GM23338 (cell line): ENCODE results near the gene SCGB2B2. TPM values are rescaled to one million over a fixed set of nuclear protein-coding genes. Genes with fewer than 3 reads are reported as not detected.

Source experiments
- ATAC-seq: fragments of 200-7000 bp; cut with Tn5 transposase; 3 replicates; pipeline ENCODE4 v1.9.1; 2020
- DNase-seq: peaks from one replicate; pipeline ENCODE4 v3.0.0-alpha.2; 2015; ENCODE audit warnings: low spot score
- H2AFZ ChIP-seq: fragments of 200-600 bp; sonication (generic); 2 replicates; pipeline ENCODE4 v1.8.0; 2016; ENCODE audit warnings: antibody characterized with exemption, mild to moderate bottlenecking, moderate library complexity
- H3F3A ChIP-seq: fragments of 200-600 bp; sonication (generic); replicated peaks from 2 replicates; pipeline ENCODE4 v1.8.0; 2017; ENCODE audit warnings: antibody characterized with exemption, mixed run types, low read depth
- H3K27ac ChIP-seq: fragments of 200-600 bp; sonication (generic); 2 replicates; pipeline ENCODE4 v1.6.1; 2016; ENCODE audit warnings: low read depth
- H3K27me3 ChIP-seq: fragments of 200-600 bp; sonication (generic); 2 replicates; pipeline ENCODE4 v1.8.0; 2016; ENCODE audit warnings: mild to moderate bottlenecking, mixed run types, moderate library complexity; ENCODE audit not compliant: insufficient read depth
- H3K36me3 ChIP-seq: fragments of 200-600 bp; sonication (generic); 2 replicates; pipeline ENCODE4 v1.8.0; 2016; ENCODE audit warnings: mild to moderate bottlenecking; ENCODE audit not compliant: insufficient read depth
- H3K4me1 ChIP-seq: fragments of 200-600 bp; sonication (generic); 2 replicates; pipeline ENCODE4 v1.8.0; 2016; ENCODE audit warnings: mild to moderate bottlenecking, moderate library complexity; ENCODE audit not compliant: insufficient read depth
- H3K4me2 ChIP-seq: fragments of 200-600 bp; sonication (generic); 2 replicates; pipeline ENCODE4 v1.7.1; 2017; ENCODE audit warnings: mixed run types
- H3K4me3 ChIP-seq: fragments of 200-600 bp; sonication (generic); 2 replicates; pipeline ENCODE4 v1.6.1; 2016; ENCODE audit warnings: mixed run types
- H3K79me2 ChIP-seq: fragments of 200-600 bp; sonication (generic); replicated peaks from 2 replicates; pipeline ENCODE4 v1.8.0; 2017; ENCODE audit warnings: mild to moderate bottlenecking; ENCODE audit not compliant: insufficient read depth
- H3K9me2 ChIP-seq: fragments of 200-600 bp; sonication (generic); 2 replicates; pipeline ENCODE4 v1.8.0; 2017; ENCODE audit not compliant: insufficient read depth
- H4K20me1 ChIP-seq: fragments of 200-600 bp; sonication (generic); replicated peaks from 2 replicates; pipeline ENCODE4 v1.8.0; 2017; ENCODE audit warnings: mild to moderate bottlenecking; ENCODE audit not compliant: insufficient read depth
- H3K27ac Mint-ChIP-seq: 2 replicates; pipeline ENCODE4 v1.8.0; 2020; ENCODE audit warnings: inconsistent platforms, mild to moderate bottlenecking, moderate library complexity, mixed read lengths
- H3K27me3 Mint-ChIP-seq: 3 replicates; pipeline ENCODE4 v1.8.0; 2022; ENCODE audit warnings: low read depth, mild to moderate bottlenecking, moderate library complexity, mixed read lengths, inconsistent platforms; ENCODE audit not compliant: insufficient read depth, poor library complexity
- H3K36me3 Mint-ChIP-seq: 3 replicates; pipeline ENCODE4 v1.8.0; 2021; ENCODE audit warnings: low read depth, mild to moderate bottlenecking, inconsistent platforms, moderate library complexity, mixed read lengths
- H3K4me1 Mint-ChIP-seq: 3 replicates; pipeline ENCODE4 v1.8.0; 2020; ENCODE audit warnings: mild to moderate bottlenecking, inconsistent platforms, mixed read lengths
- H3K4me3 Mint-ChIP-seq: 3 replicates; pipeline ENCODE4 v1.8.0; 2021; ENCODE audit warnings: moderate library complexity, mild to moderate bottlenecking, inconsistent platforms, mixed read lengths
- H3K9me3 Mint-ChIP-seq: 3 replicates; pipeline ENCODE4 v1.8.0; 2020; ENCODE audit warnings: moderate library complexity, mild to moderate bottlenecking, inconsistent platforms, mixed read lengths
- EZH2 ChIP-seq: fragments of 200-600 bp; sonication (generic); IDR thresholded peaks from one replicate; pipeline ENCODE4 v1.8.0; 2017; ENCODE audit warnings: antibody characterized with exemption, mild to moderate bottlenecking, low read depth; ENCODE audit not compliant: unreplicated experiment
- JUNB ChIP-seq: IDR thresholded peaks from one replicate; pipeline ENCODE4 v1.6.1; 2016; ENCODE audit warnings: antibody characterized with exemption; ENCODE audit not compliant: unreplicated experiment
- NANOG ChIP-seq: IDR thresholded peaks from 2 replicates; pipeline ENCODE4 v1.6.1; 2016; ENCODE audit warnings: antibody characterized with exemption, borderline replicate concordance
- POLR2AphosphoS5 ChIP-seq: IDR thresholded peaks from 2 replicates; pipeline ENCODE4 v1.6.1; 2016; ENCODE audit warnings: antibody characterized with exemption, low read depth
- REST ChIP-seq: IDR thresholded peaks from one replicate; pipeline ENCODE4 v1.6.1; 2018; ENCODE audit warnings: antibody characterized with exemption; ENCODE audit not compliant: unreplicated experiment
- STAT1 ChIP-seq: IDR thresholded peaks from one replicate; pipeline ENCODE4 v1.6.1; 2016; ENCODE audit warnings: antibody characterized with exemption; ENCODE audit not compliant: unreplicated experiment
- ZNF114 ChIP-seq: fragments of 250-450 bp; sonication (Bioruptor Pico); IDR thresholded peaks from 2 replicates; pipeline ENCODE4 v1.5.0; 2020; ENCODE audit warnings: mild to moderate bottlenecking, moderate library complexity
- ZNF331 ChIP-seq: fragments of 250-450 bp; sonication (Bioruptor Pico); IDR thresholded peaks from 2 replicates; pipeline ENCODE4 v1.5.0; 2020; ENCODE audit warnings: low read depth, mild to moderate bottlenecking, moderate library complexity
- polyA plus RNA-seq: library from polyadenylated mRNA; unstranded; fragments of >200 nt; fragmentation: Nextera tagmentation; extraction: Ambion mirVana; gene quantifications from 2 replicates; pipeline ENCODE4 v1.2.1, GENCODE V29; 2016
- total RNA-seq: library from RNA; depleted of rRNA; stranded (reverse); fragments of >200 nt; shearing (Covaris generic); gene quantifications from 2 replicates; pipeline ENCODE4 v1.2.3, GENCODE V29; 2014
- TF ChIP-seq, protein P1 (sequence below): IDR thresholded peaks from 2 replicates; pipeline ENCODE4 v1.6.1; 2016; ENCODE audit warnings: antibody characterized with exemption

Gene SCGB2B2
- total and polyA plus RNA-seq, 2 experiments from 2014 or later, result 0.28 TPM; not detected in 1

DNA sequence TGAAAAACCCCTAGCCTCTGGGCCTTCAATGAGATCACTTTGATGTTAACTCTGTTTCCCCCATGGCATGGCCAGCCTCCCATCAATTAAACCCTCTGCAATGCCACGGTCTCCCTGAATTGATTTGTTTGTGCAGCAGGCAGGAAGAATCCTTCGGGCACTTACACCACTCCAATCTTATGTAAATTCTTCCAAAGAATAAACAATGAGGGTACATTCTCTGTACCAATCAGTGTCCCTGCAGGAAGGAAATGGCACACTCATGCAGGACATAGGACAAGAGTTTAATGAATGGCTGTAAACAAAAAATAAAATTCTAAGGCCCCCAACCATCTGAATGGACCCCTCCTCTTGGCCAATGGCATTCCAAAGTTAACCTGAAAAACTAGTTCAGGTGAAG, 22.2 kb downstream of the SCGB2B2 start:
- Mint-ChIP-seq H3K4me3 (no peak overlapping the region), H3K9me3 (peaks cover 44% of the 10 kb centered on the region), H3K4me1 (no peaks in the 10 kb centered on the region), H3K27me3 (no peaks in the 10 kb centered on the region), H3K27ac (no peak overlapping the region), H3K36me3 (peaks cover 4% of the 10 kb centered on the region; the same call in 2 of the 3 replicates)
- TF ChIP-seq JUNB, result no peak
- TF ChIP-seq NANOG, result no peak
- no peak for TF ChIP-seq ZNF331 (CRISPR knock-in tag)
- no peak for TF ChIP-seq ZNF114 (CRISPR knock-in tag)
- TF ChIP-seq REST, result no peak
- no peak for TF ChIP-seq EZH2
- TF ChIP-seq, protein P1, sequence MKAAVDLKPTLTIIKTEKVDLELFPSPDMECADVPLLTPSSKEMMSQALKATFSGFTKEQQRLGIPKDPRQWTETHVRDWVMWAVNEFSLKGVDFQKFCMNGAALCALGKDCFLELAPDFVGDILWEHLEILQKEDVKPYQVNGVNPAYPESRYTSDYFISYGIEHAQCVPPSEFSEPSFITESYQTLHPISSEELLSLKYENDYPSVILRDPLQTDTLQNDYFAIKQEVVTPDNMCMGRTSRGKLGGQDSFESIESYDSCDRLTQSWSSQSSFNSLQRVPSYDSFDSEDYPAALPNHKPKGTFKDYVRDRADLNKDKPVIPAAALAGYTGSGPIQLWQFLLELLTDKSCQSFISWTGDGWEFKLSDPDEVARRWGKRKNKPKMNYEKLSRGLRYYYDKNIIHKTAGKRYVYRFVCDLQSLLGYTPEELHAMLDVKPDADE, result no peak
- Histone ChIP-seq H3K9me2 (no peaks in the 10 kb centered on the region), H2AFZ (no peak overlapping the region), H3K36me3 (no peaks in the 10 kb centered on the region), H3K4me2 (no peak overlapping the region), H3F3A (no peaks in the 10 kb centered on the region), H3K4me3 (no peak overlapping the region), H3K4me1 (no peaks in the 10 kb centered on the region), H4K20me1 (no peaks in the 10 kb centered on the region), H3K27me3 (no peaks in the 10 kb centered on the region), H3K79me2 (no peaks in the 10 kb centered on the region), H3K27ac (no peak overlapping the region)
- DNase-seq (no peak), ATAC-seq (no peak)

GRCh38 chr19:34651747-34652146, 25.2 kb downstream of the SCGB2B2 start:
- H3K4me1 ChIP-seq, result no peaks in the 10 kb centered on the region
- no peaks in the 10 kb centered on the region for H3K79me2 ChIP-seq
- Mint-ChIP-seq H3K9me3 (peaks cover 47% of the 10 kb centered on the region), H3K4me1 (no peaks in the 10 kb centered on the region), H3K27me3 (no peaks in the 10 kb centered on the region), H3K27ac (no peak overlapping the region), H3K4me3 (no peak overlapping the region), H3K36me3 (peaks cover 4% of the 10 kb centered on the region; the same call in 2 of the 3 replicates)
- DNase-seq, result no peak
- H3K9me2 ChIP-seq, result no peaks in the 10 kb centered on the region
- no peaks in the 10 kb centered on the region for H3K27me3 ChIP-seq
- no peak for ATAC-seq
- H4K20me1 ChIP-seq, result no peaks in the 10 kb centered on the region
- H3F3A ChIP-seq, result no peaks in the 10 kb centered on the region
- H3K36me3 ChIP-seq, result no peaks in the 10 kb centered on the region
- H2AFZ ChIP-seq, result no peak overlapping the region
- no peak overlapping the region for H3K4me3 ChIP-seq
- no peak overlapping the region for H3K27ac ChIP-seq
- no peak overlapping the region for H3K4me2 ChIP-seq
- TF ChIP-seq REST (no peak), STAT1 (no peak), POLR2AphosphoS5 (no peak), EZH2 (no peak)
- TF ChIP-seq, protein P1, result no peak
